Esophagus squamous epithelium (tissue), 4 donors: ENCODE data around the gene GBP4.

Experiments
- POLR2A ChIP-seq, 4 donors: fragments of 450-650 bp; IDR thresholded peaks; one replicate each; pipeline ENCODE4 v1.6.1; 2017; ENCODE audit warnings: antibody characterized with exemption in 4 of 4, mild to moderate bottlenecking in 4 of 4, moderate library complexity in 3 of 4
- TF ChIP-seq, protein P1 (sequence below), 6 experiments: fragments of 450-650 bp in 4 of 6; fragments of 200-600 bp in 2 of 6; sonication (generic) in 2 of 6; IDR thresholded peaks; one replicate each; pipeline ENCODE4 v1.5.1; 2016 to 2019; ENCODE audit warnings: antibody characterized with exemption in 6 of 6, mild to moderate bottlenecking in 4 of 6, moderate library complexity in 4 of 6

DNA sequence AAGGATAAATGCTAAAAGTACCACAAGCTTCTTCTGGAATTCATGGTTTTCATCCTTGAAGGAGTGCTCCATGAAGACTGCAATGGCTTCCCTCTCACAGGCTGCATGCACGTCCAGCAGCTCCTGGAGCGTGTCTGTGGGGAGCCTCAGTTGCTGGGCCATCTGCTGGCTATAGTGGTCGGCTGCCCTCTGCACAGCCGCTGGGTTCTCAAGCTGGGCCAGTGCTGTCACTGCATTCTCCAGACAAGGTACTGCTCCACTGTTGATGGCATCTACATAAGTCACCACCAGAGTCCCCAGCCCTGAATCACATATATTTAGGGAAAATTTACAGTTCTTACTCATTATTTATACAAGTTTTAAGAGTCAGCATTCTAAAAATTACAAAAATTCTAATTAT is 8.7 kb downstream of the GBP4 start:
- TF ChIP-seq, protein P1, sequence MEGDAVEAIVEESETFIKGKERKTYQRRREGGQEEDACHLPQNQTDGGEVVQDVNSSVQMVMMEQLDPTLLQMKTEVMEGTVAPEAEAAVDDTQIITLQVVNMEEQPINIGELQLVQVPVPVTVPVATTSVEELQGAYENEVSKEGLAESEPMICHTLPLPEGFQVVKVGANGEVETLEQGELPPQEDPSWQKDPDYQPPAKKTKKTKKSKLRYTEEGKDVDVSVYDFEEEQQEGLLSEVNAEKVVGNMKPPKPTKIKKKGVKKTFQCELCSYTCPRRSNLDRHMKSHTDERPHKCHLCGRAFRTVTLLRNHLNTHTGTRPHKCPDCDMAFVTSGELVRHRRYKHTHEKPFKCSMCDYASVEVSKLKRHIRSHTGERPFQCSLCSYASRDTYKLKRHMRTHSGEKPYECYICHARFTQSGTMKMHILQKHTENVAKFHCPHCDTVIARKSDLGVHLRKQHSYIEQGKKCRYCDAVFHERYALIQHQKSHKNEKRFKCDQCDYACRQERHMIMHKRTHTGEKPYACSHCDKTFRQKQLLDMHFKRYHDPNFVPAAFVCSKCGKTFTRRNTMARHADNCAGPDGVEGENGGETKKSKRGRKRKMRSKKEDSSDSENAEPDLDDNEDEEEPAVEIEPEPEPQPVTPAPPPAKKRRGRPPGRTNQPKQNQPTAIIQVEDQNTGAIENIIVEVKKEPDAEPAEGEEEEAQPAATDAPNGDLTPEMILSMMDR (IDR thresholded peaks at IDR 0.05), result no peak
- TF ChIP-seq POLR2A (IDR thresholded peaks at IDR 0.05), result no peak
